Endothelial cell of hepatic sinusoid (primary cell): ENCODE measurements around the gene NRM.

Source experiments
- in situ Hi-C: cut with HindIII; loops from 2 replicates; pipeline ENCODE4 v1.10.0; 2017; ENCODE audit warnings: low sequenced_read_pairs

Gene NRM

DNA sequence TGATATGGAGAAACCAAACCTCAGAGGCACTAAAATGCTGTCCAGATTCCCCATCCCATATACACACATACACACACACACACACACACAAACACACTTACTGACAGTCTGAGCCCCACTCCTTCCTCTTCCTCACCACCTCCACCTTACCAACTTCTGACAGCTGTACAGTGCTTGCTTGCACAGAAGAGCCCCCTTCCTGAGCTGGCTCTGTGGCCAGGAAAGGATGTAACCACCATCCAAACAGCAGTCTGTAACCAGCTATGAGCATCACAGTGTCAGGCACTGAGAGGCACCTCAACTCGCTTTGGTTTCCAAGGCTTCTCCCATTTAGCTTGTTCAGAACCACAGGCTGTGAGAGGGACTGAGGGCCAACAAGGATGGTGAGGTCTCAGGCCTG lies 49.7 kb downstream of the NRM start:
- in situ Hi-C loops = no loop called here

DNA sequence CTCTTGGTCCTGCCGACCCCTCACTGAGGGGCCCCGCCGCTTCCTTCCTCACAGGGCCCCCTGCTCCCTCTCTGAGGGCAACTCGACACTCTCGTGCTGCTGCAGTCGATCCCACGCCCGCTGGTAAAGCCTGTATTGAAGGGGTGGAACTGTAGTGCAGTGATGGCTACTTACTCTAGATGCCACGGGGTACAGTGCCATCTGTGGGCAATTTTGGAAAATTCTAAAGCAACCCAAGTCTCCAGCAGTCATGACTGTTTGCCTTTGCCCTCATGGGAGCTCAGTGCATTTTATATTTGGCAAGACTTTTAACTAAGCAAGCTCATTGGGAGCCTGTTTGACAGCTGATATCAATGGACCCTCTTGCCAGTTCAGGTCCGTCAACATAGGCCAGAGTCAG lies 50.3 kb downstream of the NRM start:
- in situ Hi-C loops = no loop called here
